ENCODE measurements around the gene TAS1R3.

The TAS1R3 gene

DNA sequence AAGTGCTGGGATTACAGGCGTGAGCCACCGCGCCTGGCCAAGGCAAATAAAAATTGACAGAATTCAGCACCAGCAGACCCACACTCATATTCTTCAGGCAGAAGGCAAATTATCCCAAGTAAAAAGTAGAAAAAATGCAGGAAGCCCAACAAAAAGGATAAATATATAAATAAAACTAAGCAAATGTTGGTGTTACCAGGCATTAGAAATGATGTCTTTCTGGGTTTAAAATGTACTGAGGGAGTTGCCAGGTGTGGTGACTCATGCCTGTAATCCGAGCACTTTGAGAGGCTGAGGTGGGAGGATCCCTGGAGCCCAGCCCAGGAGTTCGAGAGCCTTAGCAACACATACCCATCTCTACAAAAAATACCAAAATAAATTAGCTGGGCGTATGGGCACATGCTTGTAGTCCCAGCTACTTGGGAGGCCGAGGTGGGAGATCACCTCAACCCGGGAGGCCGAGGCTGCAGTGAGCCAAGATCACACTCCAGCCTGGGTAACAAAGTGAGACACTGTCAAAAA lies 12.9 kb upstream of the TAS1R3 start:
- Histone ChIP-seq H3K27ac (ENCODE audit: low read depth, low read length) (no peak overlapping the region), H3K4me3 (ENCODE audit: low read length) (no peak overlapping the region), H3K36me3 (ENCODE audit: control insufficient read depth, low read length) (peaks cover 72% of the 10 kb centered on the region)

DNA sequence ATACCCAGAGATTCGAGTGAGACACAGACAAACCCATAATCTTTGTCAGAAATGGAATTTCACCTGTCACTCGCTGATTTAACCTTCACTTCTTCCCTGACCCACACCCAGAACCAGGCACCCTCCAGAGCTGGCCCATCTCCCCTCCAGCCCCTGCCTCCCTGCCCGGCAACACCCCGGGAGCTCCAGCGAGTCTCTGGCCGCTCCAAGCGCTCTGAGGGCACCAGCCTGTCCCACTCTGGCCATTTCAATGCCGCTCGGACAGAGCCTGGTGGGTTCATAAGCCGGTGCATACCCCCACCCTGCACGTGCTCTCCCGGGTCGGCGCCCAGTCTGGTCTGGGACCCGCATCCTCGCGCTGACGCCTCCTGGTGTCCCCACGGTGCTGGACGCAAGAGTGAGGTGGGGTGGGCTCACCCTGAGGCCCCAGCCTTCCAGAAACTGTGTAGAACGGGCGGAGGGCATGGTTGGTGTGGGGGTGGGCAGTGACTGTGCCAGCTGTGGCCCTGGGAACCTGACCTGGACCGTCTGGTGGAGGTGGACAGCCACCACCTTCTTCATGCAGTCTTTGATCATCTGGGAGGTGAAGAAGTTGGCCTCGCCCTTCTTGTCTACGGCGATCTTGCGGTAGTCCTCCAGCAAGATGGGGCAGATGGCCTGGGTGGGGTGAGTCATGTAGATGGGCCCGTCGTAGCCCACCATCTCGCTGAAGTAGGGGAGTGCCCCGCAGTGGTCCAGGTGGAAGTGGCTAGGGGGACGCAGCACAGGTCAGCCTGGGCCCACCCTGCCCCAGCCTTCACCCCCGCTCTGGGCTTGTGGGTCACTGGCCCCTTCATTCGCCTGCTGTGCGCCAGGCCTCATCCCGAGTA lies 12.1 kb upstream of the TAS1R3 start:
- Histone ChIP-seq H4K20me1 (ENCODE audit: control insufficient read depth, insufficient read depth, low read depth, low read length) (peaks cover 21% of the 10 kb centered on the region), H3K27ac (ENCODE audit: low read depth, low read length) (no peak overlapping the region), H3K9me3 (ENCODE audit: control insufficient read depth, insufficient read depth, low read length) (no peaks in the 10 kb centered on the region), H3K79me2 (ENCODE audit: control insufficient read depth, low read length) (peaks cover 53% of the 10 kb centered on the region), H3K9me2 (replicated peaks; ENCODE audit: control insufficient read depth, low read length) (no peaks in the 10 kb centered on the region), H3K4me2 (ENCODE audit: low read length) (no peak overlapping the region), H3K36me3 (ENCODE audit: control insufficient read depth, low read length) (peaks cover 67% of the 10 kb centered on the region), H3F3A (ENCODE audit: control insufficient read depth, insufficient read depth) (peaks cover 9% of the 10 kb centered on the region; the same call in 1 of the 2 replicates), H3K4me1 (ENCODE audit: control insufficient read depth, low read length) (peaks cover 11% of the 10 kb centered on the region), H3K4me3 (ENCODE audit: low read length) (no peak overlapping the region), H3K27me3 (ENCODE audit: control insufficient read depth, low read length) (no peaks in the 10 kb centered on the region)
- no peak for TF ChIP-seq EZH2phosphoT487 (IDR thresholded peaks at IDR 0.05; ENCODE audit: borderline replicate concordance, low read length)
- TF ChIP-seq, protein P1, sequence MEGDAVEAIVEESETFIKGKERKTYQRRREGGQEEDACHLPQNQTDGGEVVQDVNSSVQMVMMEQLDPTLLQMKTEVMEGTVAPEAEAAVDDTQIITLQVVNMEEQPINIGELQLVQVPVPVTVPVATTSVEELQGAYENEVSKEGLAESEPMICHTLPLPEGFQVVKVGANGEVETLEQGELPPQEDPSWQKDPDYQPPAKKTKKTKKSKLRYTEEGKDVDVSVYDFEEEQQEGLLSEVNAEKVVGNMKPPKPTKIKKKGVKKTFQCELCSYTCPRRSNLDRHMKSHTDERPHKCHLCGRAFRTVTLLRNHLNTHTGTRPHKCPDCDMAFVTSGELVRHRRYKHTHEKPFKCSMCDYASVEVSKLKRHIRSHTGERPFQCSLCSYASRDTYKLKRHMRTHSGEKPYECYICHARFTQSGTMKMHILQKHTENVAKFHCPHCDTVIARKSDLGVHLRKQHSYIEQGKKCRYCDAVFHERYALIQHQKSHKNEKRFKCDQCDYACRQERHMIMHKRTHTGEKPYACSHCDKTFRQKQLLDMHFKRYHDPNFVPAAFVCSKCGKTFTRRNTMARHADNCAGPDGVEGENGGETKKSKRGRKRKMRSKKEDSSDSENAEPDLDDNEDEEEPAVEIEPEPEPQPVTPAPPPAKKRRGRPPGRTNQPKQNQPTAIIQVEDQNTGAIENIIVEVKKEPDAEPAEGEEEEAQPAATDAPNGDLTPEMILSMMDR (IDR thresholded peaks at IDR 0.05; ENCODE audit: low read depth, low read length, poor library complexity, severe bottlenecking) = no peak

More for the DNA sequence above, 12.9 kb upstream of the TAS1R3 start:
- Histone ChIP-seq H3K79me2 (ENCODE audit: control insufficient read depth, low read length) (peaks cover 54% of the 10 kb centered on the region), H3K9me3 (ENCODE audit: control insufficient read depth, insufficient read depth, low read length) (no peaks in the 10 kb centered on the region), H3K4me1 (ENCODE audit: control insufficient read depth, low read length) (peaks cover 6% of the 10 kb centered on the region), H4K20me1 (ENCODE audit: control insufficient read depth, insufficient read depth, low read depth, low read length) (peaks cover 18% of the 10 kb centered on the region), H3K27me3 (ENCODE audit: control insufficient read depth, low read length) (no peaks in the 10 kb centered on the region), H3K9me2 (replicated peaks; ENCODE audit: control insufficient read depth, low read length) (no peaks in the 10 kb centered on the region), H3F3A (ENCODE audit: control insufficient read depth, insufficient read depth) (peaks cover 9% of the 10 kb centered on the region; the same call in 1 of the 2 replicates), H3K4me2 (ENCODE audit: low read length) (no peak overlapping the region)
- TF ChIP-seq, protein P1 (IDR thresholded peaks at IDR 0.05; ENCODE audit: low read depth, low read length, poor library complexity, severe bottlenecking) = no peak
- TF ChIP-seq EZH2phosphoT487 (IDR thresholded peaks at IDR 0.05; ENCODE audit: borderline replicate concordance, low read length) = no peak

DNA sequence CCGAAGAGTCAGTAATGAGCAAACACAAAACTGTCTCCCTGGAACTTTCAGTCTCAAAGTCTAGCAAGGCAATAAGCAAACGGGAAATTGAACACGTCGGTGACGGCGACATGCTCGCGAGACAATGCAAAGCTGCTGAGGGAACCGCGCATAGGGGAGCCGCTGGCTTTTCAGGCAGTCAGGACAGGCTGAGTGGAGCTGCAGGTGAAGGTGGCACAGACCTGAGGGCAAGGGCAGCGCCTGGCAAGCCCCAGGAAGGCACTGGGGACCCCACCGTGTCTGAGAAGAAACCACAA lies 11.5 kb upstream of the TAS1R3 start:
- Histone ChIP-seq H3K27ac (ENCODE audit: low read depth, low read length) (no peak overlapping the region), H3K79me2 (ENCODE audit: control insufficient read depth, low read length) (peaks cover 55% of the 10 kb centered on the region), H4K20me1 (ENCODE audit: control insufficient read depth, insufficient read depth, low read depth, low read length) (peaks cover 21% of the 10 kb centered on the region), H3K4me3 (ENCODE audit: low read length) (no peak overlapping the region), H3F3A (ENCODE audit: control insufficient read depth, insufficient read depth) (peaks cover 9% of the 10 kb centered on the region; the same call in 1 of the 2 replicates), H3K36me3 (ENCODE audit: control insufficient read depth, low read length) (peaks cover 61% of the 10 kb centered on the region), H3K9me3 (ENCODE audit: control insufficient read depth, insufficient read depth, low read length) (no peaks in the 10 kb centered on the region), H3K9me2 (replicated peaks; ENCODE audit: control insufficient read depth, low read length) (no peaks in the 10 kb centered on the region), H3K4me2 (ENCODE audit: low read length) (no peak overlapping the region), H3K4me1 (ENCODE audit: control insufficient read depth, low read length) (peaks cover 11% of the 10 kb centered on the region), H3K27me3 (ENCODE audit: control insufficient read depth, low read length) (no peaks in the 10 kb centered on the region)
- no peak for TF ChIP-seq EZH2phosphoT487 (IDR thresholded peaks at IDR 0.05; ENCODE audit: borderline replicate concordance, low read length)
- TF ChIP-seq, protein P1 (IDR thresholded peaks at IDR 0.05; ENCODE audit: low read depth, low read length, poor library complexity, severe bottlenecking) = no peak

Measured in DOHH2 (cell line).